Testis (tissue), 2 donors: ENCODE results near the gene FGR.

Experiments
- POLR2A ChIP-seq: fragments of 450-650 bp; IDR thresholded peaks from one replicate; pipeline ENCODE4 v1.6.1; 2017; ENCODE audit warnings: antibody characterized with exemption, mild to moderate bottlenecking, moderate library complexity
- TF ChIP-seq, protein P1 (sequence below), 3 experiments: fragments of 450-650 bp in 2 of 3; fragments of 200-600 bp in 1 of 3; sonication (generic) in 1 of 3; IDR thresholded peaks; one replicate each; pipeline ENCODE4 v1.5.1; 2016 to 2019; ENCODE audit warnings: antibody characterized with exemption in 3 of 3, mild to moderate bottlenecking in 2 of 3, moderate library complexity in 1 of 3

DNA sequence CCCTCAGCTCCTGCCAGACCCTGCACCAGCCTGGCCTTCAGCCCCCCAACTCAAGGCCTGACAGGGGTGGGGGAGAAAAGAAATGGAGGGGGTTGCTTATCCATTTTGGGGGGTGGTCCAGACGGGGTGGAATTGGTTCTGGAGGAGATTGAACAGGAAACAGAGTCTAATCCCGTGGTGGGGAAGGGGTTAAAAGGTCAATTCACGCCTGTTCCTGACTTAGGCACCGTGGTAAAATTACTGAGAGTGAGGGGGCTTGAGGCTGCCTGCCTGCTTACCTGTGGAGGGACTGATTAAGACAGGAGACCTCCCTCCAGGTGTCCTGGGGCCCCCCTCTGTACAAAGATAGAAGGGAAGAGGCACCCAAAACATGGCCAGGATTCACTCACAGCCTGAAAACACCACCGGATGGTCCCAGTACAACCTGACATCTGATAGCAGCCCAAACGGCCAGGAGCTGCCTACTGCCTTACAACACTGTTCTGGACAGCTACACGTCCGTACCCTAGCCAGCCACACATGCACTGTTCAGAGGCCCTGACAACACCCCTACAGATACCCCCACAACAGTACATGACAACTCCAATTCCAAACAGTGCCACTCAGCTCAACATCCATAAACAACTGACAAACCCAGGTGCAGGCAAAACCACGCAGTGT lies 62.8 kb downstream of the FGR start:
- TF ChIP-seq, protein P1, sequence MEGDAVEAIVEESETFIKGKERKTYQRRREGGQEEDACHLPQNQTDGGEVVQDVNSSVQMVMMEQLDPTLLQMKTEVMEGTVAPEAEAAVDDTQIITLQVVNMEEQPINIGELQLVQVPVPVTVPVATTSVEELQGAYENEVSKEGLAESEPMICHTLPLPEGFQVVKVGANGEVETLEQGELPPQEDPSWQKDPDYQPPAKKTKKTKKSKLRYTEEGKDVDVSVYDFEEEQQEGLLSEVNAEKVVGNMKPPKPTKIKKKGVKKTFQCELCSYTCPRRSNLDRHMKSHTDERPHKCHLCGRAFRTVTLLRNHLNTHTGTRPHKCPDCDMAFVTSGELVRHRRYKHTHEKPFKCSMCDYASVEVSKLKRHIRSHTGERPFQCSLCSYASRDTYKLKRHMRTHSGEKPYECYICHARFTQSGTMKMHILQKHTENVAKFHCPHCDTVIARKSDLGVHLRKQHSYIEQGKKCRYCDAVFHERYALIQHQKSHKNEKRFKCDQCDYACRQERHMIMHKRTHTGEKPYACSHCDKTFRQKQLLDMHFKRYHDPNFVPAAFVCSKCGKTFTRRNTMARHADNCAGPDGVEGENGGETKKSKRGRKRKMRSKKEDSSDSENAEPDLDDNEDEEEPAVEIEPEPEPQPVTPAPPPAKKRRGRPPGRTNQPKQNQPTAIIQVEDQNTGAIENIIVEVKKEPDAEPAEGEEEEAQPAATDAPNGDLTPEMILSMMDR (IDR thresholded peaks at IDR 0.05): no peak
- no peak for TF ChIP-seq POLR2A
